GM19463 (cell line): ENCODE measurements around the gene UBR4.
"Not testable (repeated sequence)": the region's sequence is repeated elsewhere in the genome, so short reads cannot be mapped to it uniquely, and the experiment has no call there.

ENCODE experiments used
- ATAC-seq: cut with Tn5 transposase; IDR thresholded peaks from one replicate; pipeline ENCODE4 v1.9.1; 2021; ENCODE audit warnings: mild to moderate bottlenecking, moderate library complexity; ENCODE audit not compliant: unreplicated experiment

UBR4 gene

GRCh38 chr1:19220080-19220846 is 10.2 kb upstream of the UBR4 start:
- no peak for ATAC-seq

GRCh38 chr1:19219451-19219850 is 9.4 kb upstream of the UBR4 start:
- ATAC-seq = no peak

GRCh38 chr1:19216585-19216984 is 6.5 kb upstream of the UBR4 start:
- not testable (repeated sequence) for ATAC-seq

- ATAC-seq = no peak
Measured at GRCh38 chr1:19213580-19213979, 3.5 kb upstream of the UBR4 start.

- ATAC-seq = no peak
Measured at GRCh38 chr1:19212167-19212566, 2.1 kb upstream of the UBR4 start.

- ATAC-seq = no peak
Measured at GRCh38 chr1:19210772-19211549, 895 bp upstream of the UBR4 start.

- peak; percentile 40 for ATAC-seq
Measured at GRCh38 chr1:19209439-19209989, 552 bp downstream of the UBR4 start.

- ATAC-seq = no peak
Measured at GRCh38 chr1:19208710-19209438, 1.2 kb downstream of the UBR4 start.

GRCh38 chr1:19206947-19207346 is 3.1 kb downstream of the UBR4 start:
- no peak for ATAC-seq

GRCh38 chr1:19205845-19206244 is 4.2 kb downstream of the UBR4 start:
- no peak for ATAC-seq

GRCh38 chr1:19205403-19205802 is 4.7 kb downstream of the UBR4 start:
- ATAC-seq = no peak

- no peak for ATAC-seq
Measured at GRCh38 chr1:19204446-19205266, 5.4 kb downstream of the UBR4 start.

- ATAC-seq = no peak
Measured at GRCh38 chr1:19203440-19203839, 6.6 kb downstream of the UBR4 start.

- no peak for ATAC-seq
Measured at GRCh38 chr1:19202396-19202795, 7.7 kb downstream of the UBR4 start.

GRCh38 chr1:19199969-19200604 is 10.0 kb downstream of the UBR4 start:
- no peak for ATAC-seq

- no peak for ATAC-seq
Measured at GRCh38 chr1:19199329-19199968, 10.6 kb downstream of the UBR4 start.

- no peak for ATAC-seq
Measured at GRCh38 chr1:19198820-19199219, 11.2 kb downstream of the UBR4 start.

- no peak for ATAC-seq
Measured at GRCh38 chr1:19197845-19198244, 12.2 kb downstream of the UBR4 start.

GRCh38 chr1:19196331-19196730 is 13.7 kb downstream of the UBR4 start:
- ATAC-seq = no peak
